Daoy (cell line): ENCODE data around the gene ALLC. TPM values are rescaled to one million over a fixed set of nuclear protein-coding genes. Genes with fewer than 3 reads are reported as not detected.
"Not testable (repeated sequence)": the region's sequence is repeated elsewhere in the genome, so short reads cannot be mapped to it uniquely, and the experiment has no call there.

ENCODE experiments used
- DNase-seq: peaks from one replicate; pipeline ENCODE4 v3.0.0-alpha.2; 2015; ENCODE audit warnings: low read depth
- total RNA-seq: library from RNA; depleted of rRNA; stranded (reverse); fragments of >200 nt; shearing (Covaris generic); gene quantifications from 2 replicates; pipeline ENCODE4 v1.2.3, GENCODE V29; 2014

ALLC gene
- total RNA-seq, 1 experiment from 2014 or later, result 0.11 TPM

- DNase-seq, result peak; percentile 7
Observed at GRCh38 chr2:3626118-3626811, 31.7 kb upstream of the ALLC start.

GRCh38 chr2:3626812-3627499 is 31.0 kb upstream of the ALLC start:
- peak; percentile 15 for DNase-seq

- DNase-seq, result no peak
Observed at GRCh38 chr2:3627500-3628100, 30.4 kb upstream of the ALLC start.

DNA sequence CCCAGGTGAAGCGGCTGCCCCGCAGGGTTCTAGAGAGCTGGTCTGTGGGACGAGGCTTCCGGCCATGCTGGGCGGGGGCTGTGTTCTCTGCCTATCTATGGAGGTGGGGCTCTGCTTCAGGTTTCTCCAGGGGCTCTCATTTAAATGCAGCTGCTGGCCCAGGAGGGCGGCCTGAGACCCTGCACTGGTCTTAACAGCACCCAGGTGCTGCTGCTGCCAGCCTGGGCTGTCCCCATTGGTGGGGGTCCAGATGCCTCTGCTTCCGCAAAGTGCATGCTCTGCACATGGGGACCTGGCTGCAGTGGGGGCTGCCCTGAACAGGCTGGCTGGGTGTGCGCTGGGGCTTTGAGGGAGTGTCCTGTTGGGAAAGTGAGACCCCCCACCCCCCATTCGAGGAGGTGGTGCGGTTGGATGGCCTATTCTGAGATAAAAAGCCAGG is 29.7 kb upstream of the ALLC start:
- DNase-seq, result no peak

- DNase-seq, result no peak
Observed at GRCh38 chr2:3628800-3629199, 29.2 kb upstream of the ALLC start.

GRCh38 chr2:3630631-3631030 is 27.4 kb upstream of the ALLC start:
- peak; percentile 0 for DNase-seq

DNA sequence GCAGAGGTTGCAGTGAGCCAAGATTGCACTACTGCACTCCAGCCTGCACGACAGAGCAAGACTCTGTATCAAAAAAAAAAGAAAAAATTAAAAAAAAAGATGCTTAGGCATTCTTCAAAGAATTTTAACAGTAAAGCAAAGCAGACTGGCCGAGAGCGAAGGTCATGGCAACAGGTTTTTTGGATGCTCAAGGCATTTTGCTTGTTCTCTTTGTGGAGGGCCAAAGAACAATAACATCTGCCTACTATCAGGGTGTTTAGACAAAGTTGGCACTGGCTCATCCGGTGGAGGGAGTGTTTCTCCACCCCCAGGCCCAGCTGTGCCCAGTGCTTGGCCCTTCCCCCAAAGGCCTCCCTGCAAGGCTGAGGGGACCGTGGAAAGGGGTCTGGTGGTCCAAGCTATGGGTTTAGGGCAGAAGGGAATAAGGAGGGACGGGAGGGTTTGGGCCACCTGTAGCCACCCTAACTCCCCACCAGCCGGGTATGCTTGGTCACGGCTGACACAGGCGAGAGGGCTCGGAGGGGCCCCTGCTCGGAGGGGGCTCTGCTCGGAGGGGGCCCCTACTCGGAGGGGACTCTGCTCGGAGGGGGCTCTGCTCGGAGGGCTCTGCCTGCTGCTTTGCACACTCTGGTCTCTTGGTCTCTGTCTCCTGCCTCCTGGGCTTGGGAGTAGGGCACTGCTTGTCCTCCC is 26.7 kb upstream of the ALLC start:
- peak; percentile 0 for DNase-seq

DNA sequence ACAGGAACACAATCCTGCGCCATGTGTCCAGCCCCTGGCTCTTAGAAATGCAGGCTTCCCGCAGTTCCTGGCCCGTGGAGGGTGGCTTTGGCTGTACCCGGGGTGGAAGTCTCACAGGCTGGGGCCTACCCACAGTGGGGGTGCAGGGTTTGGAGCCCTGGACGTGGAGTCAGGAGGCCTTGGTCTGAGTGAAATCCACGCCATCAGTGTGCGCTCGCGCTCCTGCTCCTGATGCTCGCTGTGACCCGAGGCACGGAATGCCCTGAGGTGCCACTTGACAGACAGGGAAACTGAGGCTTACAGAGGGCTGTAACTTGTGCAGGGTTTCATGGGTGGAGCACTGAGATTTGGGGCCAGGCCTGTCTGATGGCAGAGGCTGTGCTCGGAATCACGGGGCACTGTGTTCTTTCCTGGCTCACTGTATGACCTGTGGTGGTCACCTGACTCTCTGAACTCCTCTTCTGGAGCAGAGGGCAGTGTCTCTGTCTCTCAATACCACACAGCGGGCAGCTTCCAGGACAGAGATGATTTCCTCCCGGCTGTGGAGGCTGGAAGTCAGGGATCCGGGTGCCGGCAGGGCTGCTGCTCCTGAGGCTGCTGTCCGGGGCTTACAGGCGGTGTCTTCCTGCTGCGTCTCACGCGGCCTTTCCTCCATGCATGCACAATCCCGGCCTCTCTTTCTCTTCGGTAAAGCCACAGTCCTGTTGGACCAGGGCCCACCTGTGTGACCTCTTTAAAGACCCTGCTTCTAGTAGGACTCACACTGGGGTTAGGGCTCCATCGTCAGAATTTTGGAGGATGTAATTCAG is 25.9 kb upstream of the ALLC start:
- peak; percentile 1 for DNase-seq

GRCh38 chr2:3633089-3633981 is 24.7 kb upstream of the ALLC start:
- peak; percentile 56 for DNase-seq

- DNase-seq, result no peak
Observed at GRCh38 chr2:3633982-3634595, 23.9 kb upstream of the ALLC start.

DNA sequence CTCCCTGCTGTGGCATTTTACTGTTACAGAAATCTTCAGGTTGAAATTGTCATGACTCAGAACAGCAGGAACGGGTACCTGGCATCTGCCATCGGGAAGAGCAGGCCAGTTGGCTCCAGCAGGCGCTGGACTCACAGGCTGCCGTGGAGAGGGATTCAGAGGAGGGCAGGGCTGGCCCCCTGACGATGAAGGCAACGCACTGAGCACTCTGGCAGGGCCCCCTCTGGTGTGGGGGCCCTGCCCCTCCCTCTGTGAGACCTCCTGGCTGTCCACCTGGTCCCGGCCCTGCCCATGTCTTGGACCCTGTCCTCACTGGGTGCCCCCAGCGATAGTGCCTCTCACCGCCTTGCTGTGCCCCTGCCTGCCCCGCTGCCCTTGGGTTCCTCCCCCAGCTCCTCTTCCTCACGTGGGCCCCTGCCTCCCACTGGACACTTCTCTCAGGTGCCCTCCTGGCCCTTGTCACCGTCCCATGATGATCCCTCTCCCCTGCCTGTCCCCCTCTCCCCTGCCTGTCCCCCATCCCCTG is 23.3 kb upstream of the ALLC start:
- no peak for DNase-seq

DNA sequence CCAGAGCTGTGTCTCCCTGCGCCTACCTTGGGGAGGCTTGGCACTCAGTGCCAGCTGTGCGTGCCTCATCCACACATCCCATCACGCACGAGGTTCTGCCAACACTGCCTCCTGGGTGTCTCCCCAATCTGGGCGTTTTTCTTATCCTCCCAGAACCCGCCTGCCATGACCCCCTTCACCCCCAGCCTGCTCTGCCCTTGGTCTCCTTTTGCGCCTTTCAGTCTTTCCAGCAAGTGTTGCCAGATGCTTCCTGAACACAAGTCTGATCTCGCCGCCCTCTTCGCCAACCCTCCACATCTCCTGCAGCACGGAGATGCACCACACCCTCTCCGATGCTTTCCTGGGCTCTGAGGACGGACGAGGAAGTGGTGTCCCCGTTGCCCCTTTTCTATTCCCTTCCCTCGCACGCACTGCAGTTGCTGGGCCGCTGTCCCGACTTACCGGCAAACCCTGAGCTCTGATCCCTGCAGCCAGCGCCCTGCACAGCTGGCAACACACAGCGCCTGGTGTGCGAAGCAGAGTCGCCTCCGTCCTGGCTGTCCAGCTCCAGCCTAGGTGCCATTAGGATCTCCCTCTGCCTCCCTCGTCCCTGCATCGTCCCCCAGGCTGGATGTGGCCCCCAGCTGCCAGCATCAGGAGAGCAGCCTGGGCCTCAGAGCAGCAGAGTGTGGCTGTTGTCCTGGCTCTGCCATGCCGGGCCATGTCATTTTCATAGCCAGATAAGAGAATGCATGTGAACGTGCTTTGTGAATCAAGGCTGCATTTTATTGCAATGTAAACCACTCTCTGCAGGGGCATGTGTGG is 22.6 kb upstream of the ALLC start:
- no peak for DNase-seq

DNA sequence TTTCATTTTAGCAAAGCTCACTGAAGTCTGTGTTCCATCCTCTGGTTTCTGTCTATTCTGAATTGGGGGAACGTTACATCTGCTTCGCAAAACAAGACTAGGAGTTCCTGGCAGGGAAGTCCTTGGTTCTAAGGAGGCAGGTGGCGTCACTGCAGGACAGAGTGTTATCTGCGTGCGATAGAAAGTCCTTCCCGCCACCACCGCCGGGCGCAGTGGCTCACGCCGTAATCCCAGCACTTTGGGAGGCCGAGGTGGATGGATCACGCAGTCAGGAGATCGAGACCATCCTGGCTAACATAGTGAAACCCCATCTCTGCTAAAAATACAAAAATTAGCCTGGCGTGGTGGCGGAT is 22.0 kb upstream of the ALLC start:
- DNase-seq, result not testable (repeated sequence)

DNA sequence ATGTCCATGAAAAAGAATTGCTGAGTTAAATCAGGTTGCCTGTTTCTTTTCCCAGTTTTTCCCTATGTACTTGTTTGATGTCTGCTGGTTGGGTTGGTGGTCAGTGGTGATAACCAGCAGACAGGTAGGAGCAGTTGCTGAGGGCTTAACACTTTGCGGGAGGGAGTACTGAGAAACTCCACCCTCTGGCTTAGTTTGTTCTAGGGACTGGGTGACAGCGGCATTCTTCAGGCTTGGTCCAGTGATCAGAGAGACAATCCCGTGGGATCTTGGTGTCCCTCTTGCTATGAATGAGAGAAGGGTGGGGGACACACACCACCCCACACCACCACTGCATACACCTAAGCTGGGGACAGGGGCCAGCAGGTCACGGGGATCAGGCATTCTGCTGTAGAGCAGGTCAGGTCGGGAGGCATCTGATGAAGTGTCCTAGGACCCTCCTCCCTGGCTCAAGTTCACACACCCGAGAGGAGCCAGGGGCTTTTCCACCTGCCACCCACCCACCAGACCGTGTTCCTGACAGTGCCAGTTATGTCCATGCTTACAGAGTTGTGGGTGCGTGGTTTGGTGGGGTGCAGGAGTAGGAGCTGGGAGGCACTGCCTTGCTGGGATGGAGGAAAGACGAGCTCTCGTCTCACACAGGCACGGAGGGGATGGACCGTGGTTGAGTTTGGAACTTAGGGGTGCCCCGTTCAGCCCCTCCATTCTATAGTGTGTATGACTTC is 21.3 kb upstream of the ALLC start:
- DNase-seq, result no peak

DNA sequence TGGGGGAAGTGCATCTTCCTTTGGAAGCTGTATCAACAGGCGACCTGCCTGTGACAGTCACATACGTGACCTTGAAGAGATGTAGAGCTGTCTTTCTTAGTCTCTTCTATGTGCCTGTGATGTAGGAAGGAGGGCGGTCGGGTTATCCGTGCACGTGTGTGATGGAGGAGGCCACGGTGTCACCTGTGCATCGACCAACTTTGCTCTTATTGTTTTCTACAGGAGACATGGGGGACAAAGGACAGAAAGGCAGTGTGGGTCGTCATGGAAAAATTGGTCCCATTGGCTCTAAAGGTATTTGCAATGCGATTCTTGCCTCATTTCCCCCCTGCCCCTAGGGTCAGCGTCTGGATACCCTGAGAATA is 20.7 kb upstream of the ALLC start:
- DNase-seq, result no peak

- no peak for DNase-seq
Observed at GRCh38 chr2:3637692-3638455, 20.1 kb upstream of the ALLC start.

DNA sequence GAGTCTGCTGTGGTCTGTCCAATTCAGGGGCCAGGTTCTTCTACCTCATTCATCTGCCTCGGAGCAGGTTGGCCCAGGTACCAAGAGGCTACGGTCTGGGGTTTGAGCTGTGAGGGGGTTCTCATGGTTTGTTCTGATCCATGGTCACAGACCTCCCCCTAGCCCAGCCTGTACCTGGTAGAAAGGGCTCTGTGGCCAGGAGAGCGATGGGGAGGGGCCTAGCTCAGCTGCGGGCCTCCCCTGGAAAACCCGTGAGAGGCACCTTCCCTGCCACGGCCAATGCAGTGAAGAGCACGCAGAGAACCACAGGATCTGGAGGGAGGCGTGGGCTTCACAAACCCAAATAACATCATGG is 19.6 kb upstream of the ALLC start:
- DNase-seq, result no peak
